Measurements from ENCODE around the gene LATS2.

- no peak for TF ChIP-seq REST (IDR thresholded peaks at IDR 0.05; ENCODE audit: insufficient read depth in 1 of 2, low read depth in 2 of 2, low read length in 2 of 2)
- no peak for TF ChIP-seq SIN3A (IDR thresholded peaks at IDR 0.05; ENCODE audit: borderline replicate concordance, insufficient read depth, low read length)
- TF ChIP-seq POLR2AphosphoS5 (IDR thresholded peaks at IDR 0.05; ENCODE audit: low read depth, low read length), result no peak
- TF ChIP-seq TAF1 (IDR thresholded peaks at IDR 0.05; ENCODE audit: borderline replicate concordance, insufficient read depth, low read length), result no peak
These were observed 903 bp downstream of the LATS2 start for GRCh38 chr13:21060338-21061028.
